ENCODE results near the gene P2RX3.

DNA sequence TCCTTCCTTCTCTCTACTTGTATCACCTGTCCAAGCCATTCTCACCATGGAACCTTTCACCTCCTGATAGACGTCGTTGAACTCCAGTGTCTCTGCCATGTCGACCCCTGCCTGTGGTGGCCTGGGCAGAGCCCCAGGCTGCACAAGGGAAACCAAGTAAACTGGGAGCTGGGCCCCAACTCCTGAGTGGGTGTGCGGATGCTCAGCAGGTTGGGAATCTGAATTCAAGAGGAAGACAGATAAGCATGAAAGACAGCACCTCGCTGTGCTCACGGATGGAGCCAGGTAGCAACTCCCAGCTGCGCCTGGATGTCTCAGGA, 3.2 kb upstream of the P2RX3 start:
- TF ChIP-seq, protein P1, sequence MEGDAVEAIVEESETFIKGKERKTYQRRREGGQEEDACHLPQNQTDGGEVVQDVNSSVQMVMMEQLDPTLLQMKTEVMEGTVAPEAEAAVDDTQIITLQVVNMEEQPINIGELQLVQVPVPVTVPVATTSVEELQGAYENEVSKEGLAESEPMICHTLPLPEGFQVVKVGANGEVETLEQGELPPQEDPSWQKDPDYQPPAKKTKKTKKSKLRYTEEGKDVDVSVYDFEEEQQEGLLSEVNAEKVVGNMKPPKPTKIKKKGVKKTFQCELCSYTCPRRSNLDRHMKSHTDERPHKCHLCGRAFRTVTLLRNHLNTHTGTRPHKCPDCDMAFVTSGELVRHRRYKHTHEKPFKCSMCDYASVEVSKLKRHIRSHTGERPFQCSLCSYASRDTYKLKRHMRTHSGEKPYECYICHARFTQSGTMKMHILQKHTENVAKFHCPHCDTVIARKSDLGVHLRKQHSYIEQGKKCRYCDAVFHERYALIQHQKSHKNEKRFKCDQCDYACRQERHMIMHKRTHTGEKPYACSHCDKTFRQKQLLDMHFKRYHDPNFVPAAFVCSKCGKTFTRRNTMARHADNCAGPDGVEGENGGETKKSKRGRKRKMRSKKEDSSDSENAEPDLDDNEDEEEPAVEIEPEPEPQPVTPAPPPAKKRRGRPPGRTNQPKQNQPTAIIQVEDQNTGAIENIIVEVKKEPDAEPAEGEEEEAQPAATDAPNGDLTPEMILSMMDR (IDR thresholded peaks at IDR 0.05; ENCODE audit: control extremely low read depth in 1 of 3, insufficient read depth in 1 of 3, low read depth in 1 of 3, low read length in 3 of 3): no peak
- TF ChIP-seq POLR2A (IDR thresholded peaks at IDR 0.05; ENCODE audit: control extremely low read depth in 1 of 2, low read depth in 2 of 2, low read length in 2 of 2) (no peak), EP300 (IDR thresholded peaks at IDR 0.05; ENCODE audit: borderline replicate concordance in 1 of 2, low read depth in 2 of 2, low read length in 2 of 2) (no peak), TCF12 (IDR thresholded peaks at IDR 0.05; ENCODE audit: low read depth, low read length) (no peak), TAF1 (IDR thresholded peaks at IDR 0.05; ENCODE audit: low read depth, low read length) (no peak), POLR2AphosphoS5 (IDR thresholded peaks at IDR 0.05; ENCODE audit: low read depth, low read length) (no peak), HDAC2 (IDR thresholded peaks at IDR 0.05; ENCODE audit: borderline replicate concordance in 1 of 2, low read depth in 2 of 2, low read length in 2 of 2) (no peak), RNF2 (IDR thresholded peaks at IDR 0.05; ENCODE audit: borderline replicate concordance, low read depth, low read length, missing control alignments, poor library complexity, severe bottlenecking) (no peak), SP1 (IDR thresholded peaks at IDR 0.05; ENCODE audit: low read depth, low read length) (no peak), JUN (IDR thresholded peaks at IDR 0.05; ENCODE audit: low read depth, low read length) (no peak), SIN3A (conservative IDR thresholded peaks at IDR 0.05 in 1 of 2, IDR thresholded peaks at IDR 0.05 in 1 of 2; ENCODE audit: low read depth in 1 of 2, low read length in 2 of 2) (no peak), GABPA (IDR thresholded peaks at IDR 0.05; ENCODE audit: borderline replicate concordance, insufficient read depth, low read length) (no peak)

Measured in H1 (cell line).